GM23248 (cell line): ENCODE measurements around the gene ADK.

Experiments used
- EZH2 ChIP-seq: fragments of 200-600 bp; sonication (generic); IDR thresholded peaks from 2 replicates; pipeline ENCODE4 v1.6.1; 2018; ENCODE audit warnings: antibody characterized with exemption, mild to moderate bottlenecking; ENCODE audit not compliant: insufficient read depth, poor library complexity, severe bottlenecking
- EZH2phosphoT487 ChIP-seq: fragments of 200-600 bp; sonication (generic); IDR thresholded peaks from 2 replicates; pipeline ENCODE4 v1.6.1; 2018; ENCODE audit warnings: antibody characterized with exemption, moderate library complexity, mild to moderate bottlenecking, low read depth; ENCODE audit not compliant: insufficient read depth

DNA sequence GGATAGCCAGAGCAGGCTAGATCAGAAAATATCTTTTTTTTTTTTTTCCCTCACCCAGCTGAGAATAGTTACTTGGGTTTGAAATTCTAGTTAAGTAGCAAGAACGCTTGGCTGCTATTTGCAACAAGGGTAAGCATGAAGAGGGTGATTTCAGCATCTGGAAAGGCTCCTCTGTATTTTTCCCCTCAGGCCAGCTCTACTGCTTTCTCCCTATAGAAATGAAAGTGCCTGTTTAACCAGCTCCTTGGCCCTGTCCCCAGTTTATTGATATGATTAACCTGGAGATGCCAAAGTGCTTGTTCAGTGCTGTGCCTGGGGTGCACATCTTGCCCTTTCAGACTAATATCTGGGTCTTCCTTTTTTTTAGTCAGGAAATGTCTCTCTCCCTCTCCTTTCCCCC, 37.5 kb upstream of the ADK start:
- TF ChIP-seq EZH2 (no peak), EZH2phosphoT487 (no peak)
